Neuron (in vitro differentiated cells): ENCODE data around the gene ADCY1.

Experiments used
- H2AFZ ChIP-seq: one replicate; pipeline ENCODE4 v1.6.1; 2013; ENCODE audit warnings: low read depth, mild to moderate bottlenecking, inconsistent platforms, low read length, moderate library complexity
- H3K27me3 ChIP-seq: one replicate; pipeline ENCODE4 v1.6.1; 2013; ENCODE audit warnings: low read length; ENCODE audit not compliant: insufficient read depth
- H3K36me3 ChIP-seq: one replicate; pipeline ENCODE4 v1.6.1; 2013; ENCODE audit warnings: low read length; ENCODE audit not compliant: insufficient read depth
- H3K4me1 ChIP-seq: one replicate; pipeline ENCODE4 v1.6.1; 2013; ENCODE audit warnings: low read length; ENCODE audit not compliant: insufficient read depth
- H3K4me3 ChIP-seq: 2 replicates; pipeline ENCODE4 v1.5.1; 2013; ENCODE audit warnings: mild to moderate bottlenecking, low read length, moderate library complexity
- H3K9me3 ChIP-seq: one replicate; pipeline ENCODE4 v1.6.1; 2013; ENCODE audit warnings: low read length

ADCY1 gene

GRCh38 chr7:45670227-45670626 lies 96.1 kb downstream of the ADCY1 start:
- Histone ChIP-seq H3K36me3 (no peaks in the 10 kb centered on the region), H3K4me1 (no peaks in the 10 kb centered on the region), H3K27me3 (no peaks in the 10 kb centered on the region), H3K4me3 (no peak overlapping the region), H2AFZ (no peak overlapping the region), H3K9me3 (peaks cover 3% of the 10 kb centered on the region)

- peaks cover 3% of the 10 kb centered on the region for H3K9me3 ChIP-seq
- no peaks in the 10 kb centered on the region for H3K27me3 ChIP-seq
- H3K36me3 ChIP-seq, result no peaks in the 10 kb centered on the region
- H3K4me3 ChIP-seq, result no peak overlapping the region
- H3K4me1 ChIP-seq, result no peaks in the 10 kb centered on the region
- no peak overlapping the region for H2AFZ ChIP-seq
Measured at GRCh38 chr7:45670717-45671116, 96.5 kb downstream of the ADCY1 start.

GRCh38 chr7:45677311-45677900 lies 103.2 kb downstream of the ADCY1 start:
- H3K9me3 ChIP-seq, result no peaks in the 10 kb centered on the region
- H3K4me1 ChIP-seq, result no peaks in the 10 kb centered on the region
- H3K4me3 ChIP-seq, result no peak overlapping the region
- H3K27me3 ChIP-seq, result no peaks in the 10 kb centered on the region
- no peak overlapping the region for H2AFZ ChIP-seq
- no peaks in the 10 kb centered on the region for H3K36me3 ChIP-seq

- no peak overlapping the region for H3K4me3 ChIP-seq
- H3K9me3 ChIP-seq, result no peaks in the 10 kb centered on the region
- H3K36me3 ChIP-seq, result no peaks in the 10 kb centered on the region
- H3K27me3 ChIP-seq, result no peaks in the 10 kb centered on the region
- no peak overlapping the region for H2AFZ ChIP-seq
- no peaks in the 10 kb centered on the region for H3K4me1 ChIP-seq
Measured at GRCh38 chr7:45679516-45679915, 105.3 kb downstream of the ADCY1 start.

GRCh38 chr7:45680776-45681175 lies 106.6 kb downstream of the ADCY1 start:
- H3K4me3 ChIP-seq, result no peak overlapping the region
- no peaks in the 10 kb centered on the region for H3K9me3 ChIP-seq
- no peaks in the 10 kb centered on the region for H3K27me3 ChIP-seq
- no peak overlapping the region for H2AFZ ChIP-seq
- no peaks in the 10 kb centered on the region for H3K36me3 ChIP-seq
- H3K4me1 ChIP-seq, result no peaks in the 10 kb centered on the region

- H3K36me3 ChIP-seq, result peaks cover 2% of the 10 kb centered on the region
- no peaks in the 10 kb centered on the region for H3K4me1 ChIP-seq
Measured at GRCh38 chr7:45681596-45682357, 107.6 kb downstream of the ADCY1 start.

GRCh38 chr7:45682358-45682735 lies 108.2 kb downstream of the ADCY1 start:
- Histone ChIP-seq H3K36me3 (peaks cover 3% of the 10 kb centered on the region), H2AFZ (no peak overlapping the region), H3K9me3 (no peaks in the 10 kb centered on the region), H3K4me1 (no peaks in the 10 kb centered on the region), H3K4me3 (no peak overlapping the region), H3K27me3 (no peaks in the 10 kb centered on the region)

More at GRCh38 chr7:45681596-45682357, 107.6 kb downstream of the ADCY1 start:
- no peak overlapping the region for H2AFZ ChIP-seq
- H3K9me3 ChIP-seq, result no peaks in the 10 kb centered on the region
- H3K27me3 ChIP-seq, result no peaks in the 10 kb centered on the region
- H3K4me3 ChIP-seq, result no peak overlapping the region

- no peaks in the 10 kb centered on the region for H3K27me3 ChIP-seq
- H3K36me3 ChIP-seq, result peaks cover 3% of the 10 kb centered on the region
- no peak overlapping the region for H2AFZ ChIP-seq
- H3K9me3 ChIP-seq, result no peaks in the 10 kb centered on the region
- H3K4me1 ChIP-seq, result no peaks in the 10 kb centered on the region
- no peak overlapping the region for H3K4me3 ChIP-seq
Measured at GRCh38 chr7:45682836-45683555, 108.8 kb downstream of the ADCY1 start.

GRCh38 chr7:45683556-45684148 lies 109.5 kb downstream of the ADCY1 start:
- no peaks in the 10 kb centered on the region for H3K9me3 ChIP-seq
- no peaks in the 10 kb centered on the region for H3K4me1 ChIP-seq
- H3K4me3 ChIP-seq, result no peak overlapping the region
- no peak overlapping the region for H2AFZ ChIP-seq
- no peaks in the 10 kb centered on the region for H3K27me3 ChIP-seq
- H3K36me3 ChIP-seq, result peaks cover 3% of the 10 kb centered on the region

GRCh38 chr7:45684910-45685618 lies 110.9 kb downstream of the ADCY1 start:
- Histone ChIP-seq H3K36me3 (peaks cover 3% of the 10 kb centered on the region), H3K4me1 (no peaks in the 10 kb centered on the region), H2AFZ (no peak overlapping the region), H3K4me3 (no peak overlapping the region), H3K9me3 (no peaks in the 10 kb centered on the region), H3K27me3 (no peaks in the 10 kb centered on the region)

- no peak overlapping the region for H3K4me3 ChIP-seq
- peaks cover 3% of the 10 kb centered on the region for H3K36me3 ChIP-seq
- no peak overlapping the region for H2AFZ ChIP-seq
- no peaks in the 10 kb centered on the region for H3K4me1 ChIP-seq
- no peaks in the 10 kb centered on the region for H3K27me3 ChIP-seq
- no peaks in the 10 kb centered on the region for H3K9me3 ChIP-seq
Measured at GRCh38 chr7:45685619-45686240, 111.6 kb downstream of the ADCY1 start.

- H2AFZ ChIP-seq, result no peak overlapping the region
- H3K4me3 ChIP-seq, result no peak overlapping the region
- peaks cover 3% of the 10 kb centered on the region for H3K36me3 ChIP-seq
- no peaks in the 10 kb centered on the region for H3K4me1 ChIP-seq
- no peaks in the 10 kb centered on the region for H3K27me3 ChIP-seq
- no peaks in the 10 kb centered on the region for H3K9me3 ChIP-seq
Measured at GRCh38 chr7:45686441-45687184, 112.4 kb downstream of the ADCY1 start.
